HG03103 (cell line): ENCODE measurements around the gene FANCM.

Experiments used
- ATAC-seq: cut with Tn5 transposase; IDR thresholded peaks from one replicate; pipeline ENCODE4 v1.9.1; 2021; ENCODE audit warnings: low read depth; ENCODE audit not compliant: unreplicated experiment

Gene FANCM

DNA sequence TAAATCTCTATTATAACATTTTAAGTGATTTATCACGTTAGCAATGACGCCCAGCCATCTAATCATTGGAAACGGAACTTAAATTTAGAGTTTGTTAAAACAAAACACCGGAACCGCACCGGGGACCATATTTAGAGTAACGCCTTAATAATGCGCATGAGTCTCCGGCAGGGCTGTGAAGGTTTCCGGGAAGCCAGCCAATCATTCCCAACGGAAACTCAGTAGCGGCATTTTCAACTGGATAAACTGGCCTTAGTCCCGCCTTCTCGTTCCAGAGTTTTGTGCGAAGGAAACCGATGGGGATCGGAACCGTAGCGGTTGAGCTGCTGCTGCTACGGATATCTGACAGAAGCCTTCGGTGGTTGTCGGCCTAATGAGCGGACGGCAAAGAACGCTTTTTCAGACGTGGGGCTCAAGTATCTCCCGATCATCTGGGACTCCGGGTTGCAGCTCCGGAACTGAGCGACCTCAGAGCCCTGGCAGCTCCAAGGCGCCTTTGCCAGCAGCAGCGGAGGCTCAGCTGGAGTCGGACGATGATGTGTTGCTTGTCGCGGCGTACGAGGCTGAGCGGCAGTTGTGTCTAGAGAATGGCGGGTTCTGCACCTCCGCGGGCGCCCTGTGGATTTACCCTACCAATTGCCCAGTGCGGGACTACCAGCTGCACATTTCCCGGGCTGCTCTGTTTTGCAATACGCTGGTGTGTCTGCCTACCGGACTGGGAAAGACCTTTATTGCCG, at the start of gene FANCM:
Gene FANCM (plus strand): TSS at position 272 of the 737 bp plus-strand sequence. CDS start 102 bp downstream, at position 374.
- no peak for ATAC-seq

DNA sequence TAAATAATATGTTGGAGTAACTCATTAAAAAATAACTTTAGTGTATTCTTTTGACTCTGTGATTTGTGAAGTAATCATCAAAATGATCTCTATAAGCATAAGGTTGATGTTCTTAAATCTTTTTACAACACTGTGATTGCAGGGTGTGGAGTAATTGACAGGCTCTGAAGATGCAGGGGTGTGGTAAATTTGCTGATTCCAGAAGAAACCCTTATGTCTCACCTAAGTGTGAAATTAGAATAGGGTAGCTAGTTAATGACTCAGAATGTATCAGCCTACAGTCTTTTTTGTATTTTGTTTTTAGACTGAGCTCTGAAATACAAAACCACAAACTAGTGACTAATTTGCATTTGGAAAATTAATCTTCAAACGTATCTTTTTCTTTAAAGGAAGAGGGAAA, 45.9 kb upstream of the FANCM start:
- ATAC-seq, result peak; percentile 67

DNA sequence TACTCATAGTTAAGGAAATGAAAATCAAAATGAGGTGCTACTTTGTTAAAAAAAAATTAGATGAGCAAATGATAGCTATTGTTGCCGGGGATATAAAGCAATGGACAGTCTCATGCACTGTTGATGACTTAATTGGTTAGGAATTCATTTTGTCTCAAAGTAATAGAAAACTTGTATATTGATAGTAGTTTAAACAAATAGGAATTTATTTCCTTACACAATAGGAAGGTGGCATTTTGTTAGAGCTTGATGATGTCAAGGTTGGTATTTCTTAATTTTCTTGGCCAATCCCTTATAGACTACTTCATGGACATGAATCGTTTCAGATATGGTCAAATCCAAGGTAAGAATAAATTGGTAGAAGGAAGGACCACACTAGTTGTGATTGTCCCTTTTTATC, 44.0 kb upstream of the FANCM start:
- ATAC-seq, result no peak

GRCh38 chr14:45094275-45094674, 41.5 kb upstream of the FANCM start:
- no peak for ATAC-seq

- ATAC-seq, result no peak
Observed at GRCh38 chr14:45095143-45095542, 40.6 kb upstream of the FANCM start.

DNA sequence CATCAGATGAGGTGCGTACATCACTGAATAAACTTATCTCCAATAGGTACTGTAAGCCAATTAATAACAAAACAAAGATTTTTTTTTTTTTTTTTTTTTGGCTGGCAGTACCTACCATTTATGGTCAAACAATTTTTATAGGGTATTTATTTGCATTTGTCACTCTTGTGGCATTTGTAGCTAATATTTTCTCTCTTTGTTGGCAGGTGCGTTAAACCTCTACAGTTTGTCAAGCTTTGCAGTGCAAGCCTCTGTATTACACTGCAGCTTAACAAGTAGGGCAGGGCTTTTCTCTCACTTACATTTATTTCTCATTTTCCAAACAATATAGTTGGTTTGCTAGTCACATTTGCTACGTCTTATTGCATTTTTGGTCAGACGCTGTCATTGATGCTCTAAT, 39.5 kb upstream of the FANCM start:
- ATAC-seq, result no peak

GRCh38 chr14:45103806-45104205, 31.9 kb upstream of the FANCM start:
- no peak for ATAC-seq

DNA sequence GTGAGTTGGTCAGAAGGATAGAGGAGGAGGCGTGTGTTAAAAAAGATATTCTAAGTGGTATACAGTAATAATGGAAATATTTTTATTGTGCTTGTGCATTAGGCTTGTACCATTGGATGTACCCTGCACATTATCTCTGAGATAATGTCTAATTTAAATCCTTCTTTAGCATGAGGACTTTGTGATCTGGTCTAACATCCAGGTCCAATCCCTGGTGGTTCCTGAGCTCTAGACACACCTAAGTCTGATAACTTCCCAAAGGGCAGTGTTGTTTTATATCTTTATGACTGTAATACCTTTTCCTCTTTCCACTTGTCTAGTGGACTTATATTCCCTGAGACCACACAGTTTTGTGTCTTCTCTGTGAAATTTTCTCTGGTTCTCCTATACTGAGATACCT, 31.2 kb upstream of the FANCM start:
- no peak for ATAC-seq

DNA sequence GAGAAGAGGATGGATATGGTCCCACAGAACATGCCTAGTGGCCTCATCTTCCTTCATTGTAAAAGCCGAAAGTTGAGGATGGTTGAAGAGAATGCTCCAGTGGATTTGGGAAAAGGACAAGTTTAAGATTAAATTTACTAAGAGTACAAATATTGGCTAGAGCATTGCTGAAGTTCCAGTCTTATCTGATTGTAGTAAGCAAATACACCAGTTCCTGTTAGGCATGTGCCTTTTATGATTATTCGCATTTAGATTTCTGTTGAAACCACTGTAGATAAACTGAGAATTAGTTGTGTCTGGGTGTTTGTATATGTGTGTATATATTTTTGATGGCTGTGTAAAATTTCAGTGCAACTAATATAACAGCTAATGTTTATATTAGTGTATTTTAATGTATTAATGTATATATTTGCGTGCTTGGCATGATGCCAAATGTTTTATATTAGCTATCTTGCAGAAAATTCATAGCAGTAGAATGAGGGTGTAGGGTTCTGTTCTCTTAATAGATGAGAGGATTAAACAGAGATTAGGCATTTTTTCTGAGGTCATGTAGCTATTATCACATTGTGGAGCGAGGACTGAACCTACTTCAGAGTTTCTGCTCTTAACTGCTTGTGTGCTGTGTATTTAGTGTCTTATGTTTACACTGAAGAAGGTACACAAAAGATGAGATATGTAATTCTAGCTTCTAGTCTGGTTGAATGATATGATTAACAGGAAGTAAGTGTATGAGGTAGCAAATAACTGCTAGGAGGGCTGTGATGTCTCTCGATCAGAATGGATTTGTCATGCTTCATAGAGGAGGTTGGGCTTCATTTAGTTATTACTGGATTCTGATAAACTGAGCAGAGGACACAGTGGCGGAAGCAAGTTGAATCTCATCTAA, 22.6 kb upstream of the FANCM start:
- no peak for ATAC-seq

DNA sequence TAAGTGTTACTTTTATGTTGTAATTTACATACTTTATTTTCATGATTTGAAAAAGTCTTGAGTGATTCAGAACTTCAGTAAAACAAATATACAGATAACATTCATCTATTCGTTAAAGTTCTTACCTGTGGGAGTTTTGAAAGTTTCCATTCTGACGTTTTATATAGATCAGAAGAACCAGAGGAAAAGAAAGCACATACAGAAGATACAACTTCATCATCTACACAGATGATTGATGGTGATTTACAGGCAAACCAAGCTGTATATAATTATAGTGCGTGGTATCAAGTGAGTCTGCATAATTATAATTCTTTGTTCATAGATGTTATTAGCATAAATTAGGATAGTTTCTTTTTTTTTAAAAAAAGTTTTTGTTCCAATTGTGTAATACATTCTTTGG, 21.4 kb upstream of the FANCM start:
- ATAC-seq, result no peak

DNA sequence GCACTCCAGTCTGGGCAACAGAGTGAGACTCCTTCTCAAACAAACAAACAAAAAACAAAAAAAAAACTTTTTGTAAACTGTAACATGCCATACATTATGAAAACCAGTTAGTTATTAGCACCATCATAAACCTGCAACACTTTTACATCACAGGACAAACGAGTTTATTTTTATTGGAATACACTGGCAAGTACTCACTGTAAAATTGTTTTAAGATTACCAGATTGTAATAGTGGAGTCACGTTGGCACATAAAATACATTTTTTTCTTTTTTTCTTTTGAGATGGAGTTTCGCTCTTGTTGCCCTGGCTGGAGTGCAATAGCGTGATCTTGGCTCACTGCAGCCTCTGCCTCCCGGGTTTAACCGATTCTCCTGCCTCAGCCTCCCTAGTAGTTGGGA, 17.1 kb upstream of the FANCM start:
- ATAC-seq, result no peak

- no peak for ATAC-seq
Observed at GRCh38 chr14:45120096-45120495, 15.6 kb upstream of the FANCM start.

DNA sequence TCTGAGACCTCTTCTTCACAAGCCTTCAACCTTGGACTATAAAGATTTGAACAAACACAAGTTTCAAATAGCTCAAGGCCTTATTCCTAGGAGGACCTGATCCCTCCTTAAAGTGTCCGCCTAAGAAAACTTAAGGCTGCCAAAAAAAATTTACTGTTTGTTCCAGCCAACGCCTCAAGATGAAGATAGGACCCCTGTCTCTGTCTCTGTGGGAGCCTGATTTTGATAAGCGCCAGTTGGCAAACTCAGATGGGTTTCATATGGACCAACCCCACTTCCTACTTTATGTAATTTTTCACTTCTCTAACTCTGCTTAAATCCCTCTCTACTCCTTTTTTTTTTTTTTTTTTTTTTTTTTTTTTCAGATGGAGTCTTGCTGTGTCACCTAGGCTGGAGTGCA, 12.5 kb upstream of the FANCM start:
- no peak for ATAC-seq

GRCh38 chr14:45125754-45126153, 10.0 kb upstream of the FANCM start:
- ATAC-seq, result no peak

DNA sequence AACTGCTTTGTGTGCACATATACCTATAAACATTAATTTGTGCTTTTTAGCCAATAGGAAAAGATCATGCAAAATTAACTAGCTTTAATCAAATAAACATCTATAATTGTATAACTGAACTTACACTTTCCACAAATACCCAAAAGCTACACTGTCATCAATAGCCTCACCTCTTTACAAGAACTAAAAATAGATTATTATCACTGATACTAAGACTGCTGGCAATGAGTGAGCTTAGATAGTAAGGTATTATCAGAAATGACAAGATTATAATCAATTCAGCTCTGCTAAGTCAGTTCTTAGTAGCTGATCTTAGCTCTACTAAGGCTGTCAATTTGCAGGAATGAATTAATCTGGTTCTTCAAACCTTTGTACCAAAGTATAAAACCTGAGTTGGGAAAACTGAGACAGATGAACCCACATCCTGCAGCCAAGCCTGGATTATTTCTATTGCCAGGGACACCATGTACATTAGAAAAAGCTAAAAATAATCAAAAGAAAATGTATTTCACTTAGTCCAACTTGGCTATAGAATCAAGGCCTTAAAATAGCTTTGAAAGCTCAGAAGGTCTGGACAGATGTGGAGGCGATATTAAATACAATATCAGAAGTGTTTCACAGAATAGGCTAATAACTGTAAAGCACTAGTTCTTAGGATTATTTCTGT, 6.6 kb upstream of the FANCM start:
- ATAC-seq, result no peak

GRCh38 chr14:45133683-45134050, 2.1 kb upstream of the FANCM start:
- no peak for ATAC-seq

GRCh38 chr14:45134051-45134958, 1.4 kb upstream of the FANCM start, which contains the start of gene FKBP3:
Gene FKBP3 (minus strand): TSS chr14:45134481. CDS start chr14:45134456, 25 bp downstream.
- ATAC-seq, result peak; percentile 87

- no peak for ATAC-seq
Observed at GRCh38 chr14:45135156-45135555, 574 bp upstream of the FANCM start.

DNA sequence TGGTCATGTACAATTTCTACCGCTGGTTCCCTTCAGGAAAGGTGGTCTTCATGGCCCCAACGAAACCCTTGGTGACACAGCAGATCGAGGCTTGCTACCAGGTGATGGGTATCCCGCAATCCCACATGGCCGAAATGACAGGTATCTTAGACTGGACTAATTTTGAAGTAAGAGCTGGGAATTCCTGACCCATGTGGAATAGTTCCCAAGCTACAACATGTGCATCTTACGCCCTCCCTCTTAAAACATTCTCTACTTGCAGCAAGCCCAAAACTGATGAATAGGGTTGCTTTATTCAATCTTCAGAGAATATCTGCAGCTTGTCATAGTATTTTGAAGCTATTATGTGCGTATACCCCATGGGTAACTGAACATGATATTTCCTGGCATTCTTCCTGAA, 669 bp downstream of the FANCM start:
- no peak for ATAC-seq

DNA sequence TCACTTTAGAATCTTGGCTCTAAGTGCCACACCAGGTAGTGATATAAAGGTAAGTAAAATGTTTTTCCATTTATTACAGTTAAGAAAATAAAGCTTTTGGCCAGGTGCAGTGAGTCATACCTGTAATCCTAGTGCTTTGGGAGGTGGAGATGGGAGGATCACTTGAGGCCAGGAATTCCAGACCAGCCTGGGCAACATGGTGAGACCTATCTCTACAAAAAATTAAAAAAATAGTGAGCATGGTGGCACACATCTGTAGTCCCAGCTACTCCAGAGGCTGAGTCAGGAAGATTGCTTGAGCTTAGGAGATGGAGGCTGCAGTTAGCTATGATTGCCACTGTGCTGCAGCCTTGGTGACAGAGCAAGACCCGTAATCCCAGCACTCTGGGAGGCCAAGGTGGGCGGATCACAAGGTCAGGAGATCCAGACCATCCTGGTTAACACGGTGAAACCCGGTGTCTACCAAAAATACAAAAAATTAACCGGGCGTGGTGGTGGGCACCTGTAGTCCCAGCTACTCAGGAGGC, 5.0 kb downstream of the FANCM start:
- no peak for ATAC-seq
